H1 (cell line): ENCODE measurements around the gene DCUN1D2. TPM values are rescaled to one million over a fixed set of nuclear protein-coding genes. Genes with fewer than 3 reads are reported as not detected.

Experiments
- CTCF ChIA-PET: fragments of 300-600 bp; sonication (Branson Sonifier 250); formaldehyde crosslinking; loops from one replicate; lab custom pipeline; 2021; ENCODE audit not compliant: partially characterized antibody; lab: Charles Lee
- POLR2A ChIA-PET: fragments of 300-600 bp; sonication (Branson Sonifier 250); formaldehyde crosslinking; loops from one replicate; lab custom pipeline; 2021; ENCODE audit warnings: inconsistent platforms; ENCODE audit not compliant: partially characterized antibody; lab: Charles Lee
- DNase-seq, 2 experiments: peaks; one replicate each; pipeline versions ENCODE4 v3.0.0 to v3.0.0-alpha.2; 2010 to 2022; ENCODE audit warnings: low spot score in 2 of 2, low read depth in 1 of 2, mixed read lengths in 1 of 2
- FAIRE-seq: peaks from 2 replicates; lab custom pipeline; 2011; peaks lifted over from hg19 to GRCh38; lab: Jason Lieb, UNC
- H2AFZ ChIP-seq: 2 replicates; pipeline ENCODE4 v1.8.1; 2012; ENCODE audit warnings: low read length, inconsistent platforms
- H2AK5ac ChIP-seq: 2 replicates; pipeline ENCODE4 v1.6.1; 2013; ENCODE audit warnings: low read depth, low read length
- H2BK120ac ChIP-seq: replicated peaks from 2 replicates; pipeline ENCODE3; 2013; ENCODE audit warnings: low read depth, low read length, inconsistent platforms
- H2BK12ac ChIP-seq: 2 replicates; pipeline ENCODE4 v1.6.1; 2013; ENCODE audit warnings: low read depth, low read length
- H2BK15ac ChIP-seq: 2 replicates; pipeline ENCODE4 v1.6.1; 2013; ENCODE audit warnings: low read length
- H2BK20ac ChIP-seq: 2 replicates; pipeline ENCODE4 v1.6.1; 2013; ENCODE audit warnings: low read length
- H2BK5ac ChIP-seq: 2 replicates; pipeline ENCODE4 v1.6.1; 2013; ENCODE audit warnings: low read depth, low read length
- H3K14ac ChIP-seq: 2 replicates; pipeline ENCODE4 v1.6.1; 2013; ENCODE audit warnings: inconsistent platforms; ENCODE audit not compliant: insufficient read length
- H3K18ac ChIP-seq: 2 replicates; pipeline ENCODE4 v1.6.1; 2013; ENCODE audit warnings: low read length; ENCODE audit errors: extremely low read depth
- H3K23ac ChIP-seq: 2 replicates; pipeline ENCODE4 v1.6.1; 2013; ENCODE audit warnings: inconsistent platforms; ENCODE audit not compliant: insufficient read length
- H3K23me2 ChIP-seq: 2 replicates; pipeline ENCODE4 v1.6.1; 2013; ENCODE audit warnings: low read depth, low read length
- H3K27ac ChIP-seq: 2 replicates; pipeline ENCODE4 v1.6.1; 2011; ENCODE audit warnings: low read depth, low read length, inconsistent platforms
- H3K27me3 ChIP-seq, 4 experiments: replicated peaks in 1 of 4; 1 replicate in 1 of 4; 2 replicates in 3 of 4; pipeline versions ENCODE4 v1.6.1 to v1.8.1; 2011 to 2013; ENCODE audit warnings: low read length in 3 of 4, mild to moderate bottlenecking in 3 of 4, inconsistent platforms in 2 of 4, mixed read lengths in 2 of 4, moderate library complexity in 1 of 4; ENCODE audit not compliant: control insufficient read depth in 3 of 4, insufficient read depth in 3 of 4; ENCODE audit errors: extremely low read depth in 1 of 4
- H3K36me3 ChIP-seq, 4 experiments: 2 replicates each; pipeline versions ENCODE4 v1.6.1 to v1.8.1; 2011 to 2013; ENCODE audit warnings: mild to moderate bottlenecking in 4 of 4, low read length in 3 of 4, moderate library complexity in 2 of 4, control low read depth in 1 of 4, inconsistent platforms in 1 of 4; ENCODE audit not compliant: insufficient read depth in 4 of 4, control insufficient read depth in 2 of 4
- H3K4ac ChIP-seq: replicated peaks from 2 replicates; pipeline ENCODE3; 2013; ENCODE audit warnings: low read length, low read depth, mixed read lengths, inconsistent platforms; ENCODE audit not compliant: insufficient read length
- H3K4me1 ChIP-seq, 4 experiments: replicated peaks in 1 of 4; 1 replicate in 1 of 4; 2 replicates in 3 of 4; pipeline versions ENCODE4 v1.6.1 to v1.8.1; 2011 to 2013; ENCODE audit warnings: low read length in 3 of 4, inconsistent platforms in 2 of 4, mixed read lengths in 1 of 4; ENCODE audit not compliant: insufficient read depth in 4 of 4, control insufficient read depth in 3 of 4
- H3K4me2 ChIP-seq, 2 experiments: 2 replicates each; pipeline versions ENCODE4 v1.6.1 to v1.8.1; 2011 to 2013; ENCODE audit warnings: low read depth in 2 of 2, low read length in 2 of 2, control low read depth in 1 of 2, inconsistent platforms in 1 of 2, mild to moderate bottlenecking in 1 of 2; ENCODE audit not compliant: insufficient read depth in 1 of 2
- H3K4me3 ChIP-seq, 4 experiments: fragments of 200-600, 300-600 bp in 1 of 4; sonication (generic), shearing (Covaris generic), sonication (Bioruptor Twin) in 1 of 4; 2 replicates each; pipeline versions ENCODE4 v1.5.1 to v1.8.1; 2011 to 2016; ENCODE audit warnings: low read length in 4 of 4, low read depth in 3 of 4, control low read depth in 2 of 4, inconsistent platforms in 2 of 4, mild to moderate bottlenecking in 2 of 4, mixed read lengths in 1 of 4, moderate library complexity in 1 of 4; ENCODE audit not compliant: insufficient read depth in 2 of 4; ENCODE audit errors: extremely low read depth in 1 of 4
- H3K56ac ChIP-seq: replicated peaks from 2 replicates; pipeline ENCODE3; 2013; ENCODE audit warnings: low read depth, mild to moderate bottlenecking, mixed read lengths, low read length, inconsistent platforms; ENCODE audit not compliant: insufficient read length
- H3K79me1 ChIP-seq: 2 replicates; pipeline ENCODE4 v1.6.1; 2013; ENCODE audit warnings: low read depth, low read length, control low read depth
- H3K79me2 ChIP-seq, 2 experiments: 2 replicates each; pipeline versions ENCODE4 v1.6.1 to v1.8.1; 2012 to 2013; ENCODE audit warnings: low read length in 2 of 2, mild to moderate bottlenecking in 2 of 2, inconsistent platforms in 1 of 2; ENCODE audit not compliant: insufficient read depth in 2 of 2, control insufficient read depth in 1 of 2
- H3K9ac ChIP-seq, 4 experiments: replicated peaks in 1 of 4; 1 replicate in 1 of 4; 2 replicates in 3 of 4; pipeline versions ENCODE4 v1.6.1 to v1.8.1; 2011 to 2013; ENCODE audit warnings: low read depth in 3 of 4, low read length in 3 of 4, control low read depth in 2 of 4, mild to moderate bottlenecking in 2 of 4, moderate library complexity in 2 of 4, inconsistent platforms in 1 of 4; ENCODE audit errors: extremely low read depth in 1 of 4
- H3K9me3 ChIP-seq, 2 experiments: 2 replicates each; pipeline versions ENCODE4 v1.6.1 to v1.8.1; 2012 to 2013; ENCODE audit warnings: mild to moderate bottlenecking in 2 of 2, moderate library complexity in 2 of 2, control low read depth in 1 of 2, inconsistent platforms in 1 of 2, low read depth in 1 of 2, low read length in 1 of 2, mixed read lengths in 1 of 2; ENCODE audit not compliant: insufficient read depth in 2 of 2
- H4K20me1 ChIP-seq, 2 experiments: replicated peaks in 1 of 2; 2 replicates each; pipeline versions ENCODE3 to v1.8.1; 2011 to 2013; ENCODE audit warnings: inconsistent platforms in 2 of 2, low read length in 2 of 2, mild to moderate bottlenecking in 1 of 2; ENCODE audit not compliant: insufficient read depth in 2 of 2, control insufficient read depth in 1 of 2
- H4K5ac ChIP-seq: 2 replicates; pipeline ENCODE4 v1.6.1; 2013; ENCODE audit warnings: low read length, low read depth, mixed read lengths, inconsistent platforms; ENCODE audit not compliant: insufficient read length
- H4K8ac ChIP-seq: 2 replicates; pipeline ENCODE4 v1.8.0; 2013; ENCODE audit warnings: mild to moderate bottlenecking, moderate library complexity, low read length, inconsistent platforms; ENCODE audit not compliant: insufficient read depth; ENCODE audit errors: extremely low read depth
- H4K91ac ChIP-seq: replicated peaks from 2 replicates; pipeline ENCODE3; 2013; ENCODE audit warnings: low read length, mixed read lengths, inconsistent platforms; ENCODE audit not compliant: insufficient read length
- NRF1 ChIP-seq: IDR thresholded peaks from 2 replicates; pipeline ENCODE4 v1.6.1; 2011; ENCODE audit warnings: mild to moderate bottlenecking, low read depth, low read length, improper control_type of control experiment
- RFX5 ChIP-seq: IDR thresholded peaks from 2 replicates; pipeline ENCODE4 v1.6.1; 2011; ENCODE audit warnings: low read depth, low read length, improper control_type of control experiment, borderline replicate concordance
- RNF2 ChIP-seq: fragments of 200-900, 300-1000 bp; sonication (generic); IDR thresholded peaks from 2 replicates; pipeline ENCODE4 v1.7.1; 2016; ENCODE audit warnings: borderline replicate concordance, low read depth, mild to moderate bottlenecking, antibody characterized with exemption, low read length; ENCODE audit not compliant: poor library complexity, severe bottlenecking; ENCODE audit errors: missing control alignments
- SAP30 ChIP-seq: fragments of 300-600 bp; sonication (generic); IDR thresholded peaks from 2 replicates; pipeline ENCODE4 v1.7.1; 2012; ENCODE audit warnings: low read length, moderate library complexity, mild to moderate bottlenecking, inconsistent platforms; ENCODE audit not compliant: insufficient read depth, insufficient replicate concordance
- SRF ChIP-seq: IDR thresholded peaks from 2 replicates; pipeline ENCODE4 v1.6.1; 2011; ENCODE audit warnings: mild to moderate bottlenecking, low read depth, low read length, moderate library complexity
- WGBS, 2 experiments: shearing (Covaris generic) in 1 of 2; methylation state at CpG; one replicate each; pipeline versions ENCODE4 v1.1.6 to v1.1.7; 2013 to 2015; ENCODE audit warnings: low lambda C conversion rate in 2 of 2, mixed read lengths in 2 of 2, inconsistent platforms in 1 of 2, low coverage in 1 of 2, missing lambda C conversion rate in 1 of 2; ENCODE audit not compliant: insufficient replicate concordance in 2 of 2, insufficient coverage in 1 of 2, insufficient read length in 1 of 2; ENCODE audit errors: extremely low coverage in 1 of 2, missing lambda C conversion rate in 1 of 2; 5-methylcytosine and 5-hydroxymethylcytosine counted together
- polyA plus RNA-seq, 7 experiments: library from polyadenylated mRNA; depleted of rRNA in 3 of 7; stranded (reverse) in 5 of 7; unstranded in 2 of 7; fragments of >200 nt in 5 of 7; fragments of 200-250 nt in 2 of 7; gene quantifications; 1 replicate in 5 of 7; 2 replicates in 1 of 7; 4 replicates in 1 of 7; pipeline versions ENCODE4 v1.2.1 to v1.2.3, GENCODE V29; 2011 to 2013; ENCODE audit warnings: missing spikeins in 2 of 7, mixed read lengths in 2 of 7
- total RNA-seq: library from RNA; stranded (reverse); fragmentation: NEBNext Ultra II Directional; extraction: Animal tissue kit (Norgen Biotek cat#: 25700); gene quantifications from 2 replicates; pipeline ENCODE4 v1.2.1, GENCODE V29; 2021

The DCUN1D2 gene
- total and polyA plus RNA-seq, 2 of the 8 experiments (the other 6 are each of a cell fraction or from before 2014, with no cell fraction given), result 19.5 to 35.3 TPM

DNA sequence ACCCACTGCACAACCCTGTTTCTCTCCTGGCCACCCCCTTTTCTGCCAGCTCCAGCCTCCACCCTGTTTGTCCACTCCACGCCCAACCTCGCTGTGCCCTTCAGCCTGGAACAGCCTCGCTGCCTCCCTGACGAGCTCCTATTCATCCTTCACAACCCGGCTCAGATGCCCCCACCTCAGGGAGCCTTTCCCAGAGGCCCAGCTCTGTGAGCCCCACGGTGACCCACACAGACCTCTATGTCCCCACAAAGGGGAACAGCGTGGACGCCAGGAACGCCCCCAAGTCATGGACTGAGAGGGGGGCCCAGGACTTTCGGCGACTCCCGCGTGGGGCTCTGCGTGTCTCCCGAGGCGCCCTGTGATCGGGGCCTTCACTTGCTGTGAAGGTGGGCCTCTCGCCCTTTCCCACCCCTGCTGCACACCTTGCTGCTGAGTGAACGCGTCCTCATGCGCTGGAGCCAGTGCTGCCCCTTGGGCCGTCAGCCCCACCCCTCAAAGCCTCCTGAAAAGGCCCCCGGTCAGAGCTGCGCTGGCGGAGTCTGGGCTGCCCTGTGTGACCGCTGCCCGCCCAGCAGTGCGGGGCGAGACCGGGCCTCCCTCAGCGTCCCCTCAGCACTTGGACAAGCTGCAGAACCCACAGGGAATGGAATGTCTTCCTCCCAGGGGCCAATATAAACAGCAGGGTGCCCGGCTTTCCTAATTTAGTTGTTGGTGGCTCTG, 77.2 kb downstream of the DCUN1D2 start:
- Histone ChIP-seq H3K23ac (no peak overlapping the region), H3K79me2 (no peaks in the 10 kb centered on the region), H3K14ac (no peak overlapping the region), H2BK120ac (no peak overlapping the region), H3K27me3 (no peaks in the 10 kb centered on the region), H4K8ac (no peak overlapping the region), H3K4ac (no peak overlapping the region), H3K9me3 (no peaks in the 10 kb centered on the region; a peak in 1 of 4 replicates), H2AK5ac (no peak overlapping the region), H2AFZ (no peak overlapping the region), H3K36me3 (no peaks in the 10 kb centered on the region), H2BK5ac (no peak overlapping the region), H4K5ac (no peak overlapping the region), H3K23me2 (no peaks in the 10 kb centered on the region), H2BK20ac (no peak overlapping the region), H2BK12ac (no peak overlapping the region), H3K4me3 (no peak overlapping the region), H3K56ac (no peak overlapping the region), H3K18ac (no peak overlapping the region), H2BK15ac (no peak overlapping the region), H4K91ac (no peak overlapping the region), H4K20me1 (peaks cover 0 to 1% of the 10 kb centered on the region in 2 experiments), H3K79me1 (no peaks in the 10 kb centered on the region), H3K4me1 (peaks cover 0 to 7% (median 0%) of the 10 kb centered on the region in 4 experiments; a peak in 2 of 7 replicates), H3K27ac (no peak overlapping the region), H3K4me2 (no peak overlapping the region), H3K9ac (no peak overlapping the region)
- 90% methylated on average over 30 of the region's 32 CpGs; no CpG with 5 or more reads in 1 of the 2 experiments for WGBS, 2 experiments
- FAIRE-seq (no peak), DNase-seq (no peak)
- ChIA-PET CTCF (interaction anchor here (1.0 to 2.0 kb wide), 4 partner anchors 10 to 148 kb away, joined by 3 to 5 read pairs (median 4); no protein-coding TSS in a partner anchor), POLR2A (interaction anchor here (0.8 to 0.9 kb wide), 2 partner anchors 19 to 40 kb away, joined by 3 read pairs; no protein-coding TSS in a partner anchor)
- no peak for TF ChIP-seq RNF2
- no peak for TF ChIP-seq RFX5
- TF ChIP-seq NRF1, result no peak
- no peak for TF ChIP-seq SAP30
- TF ChIP-seq SRF, result no peak
